GM19023 (cell line): ENCODE data around the gene LTC4S.
"Not testable (repeated sequence)": the region's sequence is repeated elsewhere in the genome, so short reads cannot be mapped to it uniquely, and the experiment has no call there.

Experiments used
- ATAC-seq: cut with Tn5 transposase; IDR thresholded peaks from one replicate; pipeline ENCODE4 v1.9.1; 2021; ENCODE audit warnings: mild to moderate bottlenecking, moderate library complexity; ENCODE audit not compliant: unreplicated experiment

Gene LTC4S, protein sequence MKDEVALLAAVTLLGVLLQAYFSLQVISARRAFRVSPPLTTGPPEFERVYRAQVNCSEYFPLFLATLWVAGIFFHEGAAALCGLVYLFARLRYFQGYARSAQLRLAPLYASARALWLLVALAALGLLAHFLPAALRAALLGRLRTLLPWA

DNA sequence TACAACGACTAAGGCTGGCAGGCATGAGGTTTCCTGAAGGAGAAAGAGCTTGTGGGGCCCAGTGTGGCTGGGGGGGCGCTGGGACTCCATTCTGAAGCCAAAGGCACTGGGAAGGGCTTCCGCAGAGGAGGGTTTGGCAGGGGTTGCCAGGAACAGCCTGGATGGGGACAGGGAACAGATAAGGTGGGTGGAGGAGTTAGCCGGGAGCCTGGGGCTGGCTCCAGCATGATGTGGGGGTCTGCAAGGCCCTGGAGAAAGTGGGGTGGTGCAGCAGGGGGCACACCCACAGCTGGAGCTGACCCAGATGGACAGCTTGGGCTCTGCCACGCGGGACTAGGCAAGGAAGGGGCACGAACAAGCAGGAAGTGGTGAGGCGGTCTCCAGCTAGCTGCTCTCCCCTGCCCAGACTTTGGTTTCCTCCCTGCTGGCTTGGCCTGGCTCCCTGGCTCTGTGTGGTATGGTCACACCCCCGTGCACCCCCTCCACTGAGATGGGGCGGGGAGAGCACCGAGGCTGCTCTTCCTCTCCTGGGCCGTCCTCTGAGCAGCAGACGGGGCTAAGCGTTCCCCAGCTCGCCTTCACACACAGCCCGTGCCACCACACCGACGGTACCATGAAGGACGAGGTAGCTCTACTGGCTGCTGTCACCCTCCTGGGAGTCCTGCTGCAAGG lies at the start of gene LTC4S:
Gene LTC4S (plus strand): TSS at position 519 of the 672 bp plus-strand sequence. CDS start 95 bp downstream, at position 614.
- ATAC-seq, result no peak

DNA sequence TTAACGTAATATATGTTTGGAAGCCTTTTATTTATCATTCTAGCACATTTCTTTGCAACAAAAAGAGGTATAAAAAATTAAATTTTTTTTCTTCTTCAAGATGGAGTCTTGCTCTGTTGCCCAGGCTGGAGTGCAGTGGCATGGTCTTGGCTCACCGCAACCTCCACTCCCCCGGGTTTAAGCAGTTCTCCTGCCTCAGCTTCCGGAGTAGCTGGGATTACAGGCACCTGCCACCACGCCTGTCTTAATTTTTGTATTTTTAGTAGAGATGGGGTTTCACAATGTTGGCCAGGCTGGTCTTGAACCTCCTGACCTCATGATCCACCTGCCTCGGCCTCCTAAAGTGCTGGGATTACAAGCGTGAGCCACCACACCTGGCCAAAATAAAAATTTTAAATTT lies 49.7 kb upstream of the LTC4S start:
- not testable (repeated sequence) for ATAC-seq

DNA sequence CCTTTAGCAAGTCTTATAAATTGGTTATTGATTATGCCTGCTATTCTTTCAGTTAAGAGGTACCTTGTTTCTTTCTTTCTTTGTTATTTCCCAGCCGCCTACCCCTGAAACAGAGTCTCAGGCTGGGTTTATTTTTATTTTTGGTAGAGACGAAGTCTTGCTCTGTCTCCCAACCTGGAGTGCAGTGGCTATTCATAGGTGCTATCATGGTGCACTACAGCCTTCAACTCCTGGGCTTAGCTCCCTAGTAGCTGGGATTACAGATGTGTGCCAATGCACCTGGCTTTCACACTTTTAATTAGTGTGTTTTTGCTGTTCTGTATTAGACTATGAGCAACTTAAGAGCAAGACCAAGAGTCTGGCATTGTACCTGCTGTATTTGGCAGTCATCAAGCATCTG lies 46.9 kb upstream of the LTC4S start:
- ATAC-seq, result no peak

DNA sequence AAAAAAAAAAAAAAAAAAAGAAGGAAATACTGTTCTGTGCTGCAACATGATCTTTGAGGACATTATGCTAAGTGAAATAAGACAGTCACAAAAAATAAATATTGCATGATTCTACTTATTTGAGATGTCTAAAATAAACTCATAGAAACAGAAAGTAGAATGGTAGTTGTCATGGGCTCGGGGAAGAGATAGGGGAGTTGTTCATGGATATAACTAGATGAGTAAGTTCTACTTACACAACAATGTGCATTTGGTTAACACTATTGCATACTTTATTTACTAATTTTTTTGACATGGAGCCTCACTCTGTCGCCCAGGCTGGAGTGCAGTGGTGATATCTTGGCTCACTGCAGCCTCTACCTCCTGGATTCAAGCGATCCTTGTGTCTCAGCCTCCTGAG lies 46.0 kb upstream of the LTC4S start:
- no peak for ATAC-seq

DNA sequence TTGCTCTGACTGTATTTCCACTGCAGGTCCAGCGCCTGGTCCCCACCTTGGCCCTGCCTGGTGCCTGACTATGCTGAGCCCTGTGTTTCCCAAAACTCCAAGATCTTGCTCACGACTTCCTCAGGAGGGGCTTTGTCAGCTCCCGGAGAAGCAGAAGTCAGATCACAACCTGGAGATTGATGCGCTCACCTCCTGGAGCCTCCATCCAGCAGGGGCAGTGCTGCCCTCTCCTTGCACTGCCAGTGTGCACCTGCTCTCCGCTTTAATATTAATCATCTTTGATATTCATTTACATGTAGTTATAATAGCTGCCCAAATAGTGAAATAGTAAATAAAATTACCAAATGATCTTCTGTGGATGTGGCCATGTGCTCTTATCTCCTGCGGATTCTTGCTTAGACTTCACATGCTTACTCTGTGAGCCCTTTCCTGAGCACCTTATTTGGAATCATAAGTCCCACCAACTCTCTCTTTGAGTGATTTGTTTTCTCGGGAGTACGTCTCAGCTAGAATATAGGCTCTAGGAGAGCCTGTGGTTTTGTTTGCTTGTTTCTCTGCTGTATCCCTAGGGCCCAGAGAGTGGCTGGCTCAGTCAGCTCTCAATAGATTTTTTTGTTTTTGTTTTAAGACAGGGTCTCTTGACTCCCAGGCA lies 43.8 kb upstream of the LTC4S start:
- no peak for ATAC-seq

DNA sequence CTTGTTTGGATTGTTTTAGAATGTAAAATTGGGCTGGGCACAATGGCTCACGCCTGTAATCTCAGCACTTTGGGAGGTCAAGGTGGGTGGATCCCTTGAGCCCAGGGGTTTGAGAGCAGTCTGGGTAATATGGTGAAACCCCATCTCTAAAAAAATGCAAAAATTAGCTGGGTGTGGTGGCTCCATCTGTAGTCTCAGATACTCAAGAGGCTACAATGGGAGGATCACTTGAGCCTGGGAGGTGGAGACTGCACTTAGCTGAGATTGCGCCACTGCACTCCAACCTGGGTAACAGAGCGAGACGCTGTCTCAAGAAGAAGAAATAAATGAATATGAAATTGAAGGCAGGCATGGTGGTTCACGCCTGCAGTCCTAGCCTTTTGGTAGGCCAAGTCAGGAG lies 39.8 kb upstream of the LTC4S start:
- ATAC-seq, result no peak

DNA sequence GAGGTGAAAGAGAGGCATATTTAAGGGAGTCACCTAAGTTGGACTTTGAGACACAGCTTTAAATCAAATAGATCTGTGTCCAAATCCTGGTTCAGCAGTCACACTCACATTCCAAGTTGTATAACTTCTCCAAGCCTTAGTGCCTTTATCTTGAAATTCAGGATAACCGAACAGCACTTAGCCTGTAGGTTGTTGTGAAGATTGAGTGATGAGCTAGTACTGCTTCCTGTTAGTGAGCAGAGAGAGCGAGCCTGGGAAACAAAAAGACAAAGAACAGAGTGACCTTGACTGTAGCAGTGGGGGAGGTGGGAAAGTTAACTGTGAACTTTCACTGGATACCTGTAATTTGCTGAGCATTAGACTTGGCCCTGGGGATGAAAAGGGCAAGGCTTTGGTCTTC lies 38.8 kb upstream of the LTC4S start:
- no peak for ATAC-seq

DNA sequence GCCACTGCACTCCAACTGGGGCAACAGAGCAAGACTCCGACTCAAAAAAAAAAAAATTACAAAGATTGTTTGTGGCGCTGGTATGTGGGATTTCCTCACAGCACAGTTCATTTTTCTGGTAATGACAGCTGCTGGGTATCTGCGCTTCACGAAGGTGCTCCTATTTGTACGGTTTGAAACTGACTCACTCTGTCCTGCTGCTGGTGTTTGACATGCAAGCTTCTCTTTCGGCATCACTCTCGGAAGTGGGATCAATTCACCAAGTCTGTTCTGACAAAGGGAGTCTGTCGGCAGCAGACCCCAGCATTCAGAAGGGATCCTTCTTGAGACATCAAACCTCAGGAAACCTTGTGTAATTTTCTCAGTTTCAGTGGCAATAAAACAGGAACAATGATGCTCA lies 34.8 kb upstream of the LTC4S start:
- no peak for ATAC-seq

DNA sequence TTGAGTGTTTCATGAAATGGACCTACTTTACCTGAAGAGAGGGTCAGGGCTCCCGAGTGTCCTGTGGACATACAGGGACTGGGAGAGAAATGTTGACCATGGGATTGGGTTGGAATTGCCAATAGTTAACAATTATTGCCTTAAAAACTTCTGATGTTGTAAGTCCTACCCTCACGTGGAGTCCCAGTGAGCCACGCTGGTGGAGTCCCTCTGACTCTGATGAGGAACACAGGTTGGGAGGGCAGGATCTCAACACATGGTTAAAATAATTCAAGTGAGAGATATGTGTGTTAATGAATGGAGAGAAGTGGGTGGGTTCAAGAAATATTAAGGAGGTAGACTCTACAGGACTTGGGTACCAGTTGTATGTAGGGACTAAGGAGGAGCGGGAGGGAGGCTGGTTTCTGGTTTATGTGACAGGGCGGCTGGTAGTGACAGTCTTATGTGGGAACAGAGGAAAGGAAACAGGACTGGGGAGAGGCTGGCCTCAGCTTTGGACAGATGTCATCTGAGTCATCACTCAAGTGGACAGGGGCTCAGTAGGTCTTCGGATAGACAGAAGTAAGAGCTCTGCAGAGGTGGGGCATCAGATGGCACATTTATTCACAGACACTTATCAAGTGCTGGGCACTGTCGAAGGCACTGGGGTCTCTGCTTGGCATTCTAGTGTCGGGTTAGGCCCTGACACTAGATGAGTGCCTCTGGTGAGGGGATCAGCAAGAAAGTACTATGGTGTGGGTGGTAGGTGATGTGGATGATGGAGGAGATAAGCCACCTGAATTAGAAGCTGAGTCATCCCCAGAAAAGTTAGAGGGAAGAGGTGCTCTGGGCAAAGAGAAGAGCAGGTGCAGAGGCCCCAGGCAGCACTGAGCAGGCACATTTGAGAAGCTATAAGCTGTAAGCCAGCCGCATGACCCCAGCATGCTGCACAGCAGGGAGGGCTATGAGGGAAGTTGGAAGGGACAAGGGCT lies 33.9 kb upstream of the LTC4S start:
- no peak for ATAC-seq

DNA sequence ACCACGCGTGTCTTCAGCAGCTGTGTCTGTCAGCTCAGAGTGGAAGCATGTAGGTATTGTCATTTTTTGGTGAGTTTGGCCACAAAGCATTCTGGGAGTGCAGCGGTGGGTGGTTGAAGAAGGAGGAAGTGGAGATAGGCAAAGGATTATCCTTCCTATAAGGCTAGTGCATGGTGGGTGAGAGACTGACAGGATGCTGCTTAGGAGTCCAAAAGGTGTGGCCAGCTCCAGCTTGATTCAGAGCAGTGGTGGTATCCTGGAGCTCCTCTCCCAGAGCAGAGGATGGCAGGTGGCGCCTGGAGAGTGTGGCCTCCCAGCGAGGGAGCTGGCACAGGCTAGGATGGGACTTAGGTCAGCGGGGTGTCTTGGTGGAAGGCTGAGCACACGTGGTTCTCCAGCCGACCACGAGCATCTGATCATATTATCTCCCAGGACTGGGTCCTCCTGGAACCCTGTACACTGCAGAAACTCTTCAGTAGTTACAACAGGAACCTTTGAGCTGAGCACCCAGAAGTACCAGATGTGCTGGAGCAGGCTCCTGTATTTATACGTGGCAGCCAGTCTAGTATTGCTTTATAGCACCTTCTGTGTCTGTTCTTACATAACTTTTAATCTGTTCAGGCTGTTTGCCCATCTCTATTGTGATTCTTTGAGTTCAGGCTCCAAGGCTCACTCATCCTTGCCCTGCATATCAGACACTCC lies 31.6 kb upstream of the LTC4S start:
- ATAC-seq, result no peak

DNA sequence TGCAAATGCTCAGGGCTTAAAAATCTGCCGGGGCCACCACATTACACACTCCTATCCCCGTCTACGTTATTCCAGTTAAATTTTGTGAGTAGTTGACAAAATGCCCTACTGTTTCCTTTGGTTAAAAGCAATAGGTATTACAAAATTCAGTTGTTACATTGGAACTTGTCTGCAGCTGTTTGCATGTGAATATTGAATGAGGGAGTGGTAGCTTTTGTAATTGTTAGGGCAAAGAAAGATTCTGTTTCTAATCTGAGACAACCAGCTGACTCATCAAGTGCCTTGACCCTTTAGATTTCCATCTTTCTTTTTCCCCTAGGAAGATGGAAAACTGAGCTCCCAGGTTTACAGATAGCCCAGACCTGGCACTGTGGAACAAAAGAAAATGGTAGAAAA lies 31.0 kb upstream of the LTC4S start:
- no peak for ATAC-seq

DNA sequence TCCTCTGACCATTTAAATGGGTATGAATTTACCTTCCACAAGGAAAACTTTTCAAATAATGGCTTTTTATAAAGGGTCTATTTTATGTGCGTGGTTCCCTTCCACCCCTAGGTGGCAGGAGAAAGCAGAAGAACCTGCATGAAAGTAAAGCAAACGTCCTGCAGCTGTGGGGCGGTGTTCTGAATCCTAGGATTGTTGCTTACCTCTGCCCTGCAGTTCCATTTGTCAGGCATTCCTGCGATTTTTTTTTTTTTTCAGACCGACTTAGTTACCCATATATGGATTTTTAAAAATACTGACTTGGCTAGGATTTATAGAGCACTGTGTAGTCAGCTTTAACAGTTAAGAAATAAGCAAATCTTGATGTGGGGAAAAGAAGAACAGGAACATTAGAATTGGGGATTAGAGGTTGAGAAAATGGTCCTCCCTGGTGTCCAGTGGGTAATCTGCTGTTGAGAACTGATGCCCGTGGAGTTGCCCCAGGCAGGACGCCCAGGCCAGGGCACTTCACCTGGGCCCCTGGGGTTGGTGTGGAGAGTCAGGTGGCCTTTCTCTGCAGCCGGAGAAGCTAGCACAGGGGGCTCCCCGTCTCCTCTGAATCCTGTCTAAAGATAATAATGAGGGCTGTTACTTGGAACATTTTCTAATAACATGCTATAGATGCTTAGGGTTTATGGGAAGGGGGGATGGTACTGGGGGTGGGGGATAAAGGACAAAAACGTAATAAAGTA lies 30.4 kb upstream of the LTC4S start:
- no peak for ATAC-seq

DNA sequence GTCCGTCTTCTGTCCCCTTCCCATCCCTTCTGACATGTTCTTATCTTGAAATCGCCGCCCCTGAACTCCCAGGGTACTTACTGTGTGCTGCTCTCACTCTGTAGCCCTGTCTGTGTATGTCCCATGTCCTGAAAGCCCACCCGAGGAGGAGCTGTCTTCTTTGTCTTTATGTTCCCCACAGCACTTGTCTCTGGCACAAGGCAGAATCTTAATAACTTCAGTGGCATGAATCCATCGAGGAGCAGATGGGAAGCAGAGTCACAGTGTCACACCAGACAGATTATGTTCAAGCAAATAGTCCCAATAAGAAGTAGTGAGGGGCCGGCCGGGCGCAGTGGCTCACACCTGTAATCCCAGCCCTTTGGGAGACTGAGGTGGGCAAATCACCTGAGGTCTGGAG lies 29.7 kb upstream of the LTC4S start:
- ATAC-seq, result no peak

DNA sequence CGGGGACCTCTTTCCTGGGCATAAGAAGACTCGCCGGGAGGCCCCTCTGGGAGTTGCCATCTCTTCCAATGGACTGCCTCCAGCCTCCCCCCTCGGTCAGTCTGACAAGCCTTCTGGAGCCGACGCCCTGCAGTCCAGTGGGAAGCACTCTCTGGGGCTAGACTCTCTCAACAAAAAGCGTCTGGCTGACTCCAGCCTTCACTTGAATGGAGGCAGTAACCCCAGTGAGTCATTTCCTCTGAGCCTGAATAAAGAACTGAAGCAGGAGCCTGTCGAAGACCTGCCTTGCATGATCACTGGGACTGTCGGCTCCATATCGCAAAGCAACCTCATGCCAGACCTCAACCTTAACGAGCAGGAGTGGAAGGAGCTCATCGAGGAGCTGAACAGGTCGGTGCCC lies 28.4 kb upstream of the LTC4S start:
- no peak for ATAC-seq

DNA sequence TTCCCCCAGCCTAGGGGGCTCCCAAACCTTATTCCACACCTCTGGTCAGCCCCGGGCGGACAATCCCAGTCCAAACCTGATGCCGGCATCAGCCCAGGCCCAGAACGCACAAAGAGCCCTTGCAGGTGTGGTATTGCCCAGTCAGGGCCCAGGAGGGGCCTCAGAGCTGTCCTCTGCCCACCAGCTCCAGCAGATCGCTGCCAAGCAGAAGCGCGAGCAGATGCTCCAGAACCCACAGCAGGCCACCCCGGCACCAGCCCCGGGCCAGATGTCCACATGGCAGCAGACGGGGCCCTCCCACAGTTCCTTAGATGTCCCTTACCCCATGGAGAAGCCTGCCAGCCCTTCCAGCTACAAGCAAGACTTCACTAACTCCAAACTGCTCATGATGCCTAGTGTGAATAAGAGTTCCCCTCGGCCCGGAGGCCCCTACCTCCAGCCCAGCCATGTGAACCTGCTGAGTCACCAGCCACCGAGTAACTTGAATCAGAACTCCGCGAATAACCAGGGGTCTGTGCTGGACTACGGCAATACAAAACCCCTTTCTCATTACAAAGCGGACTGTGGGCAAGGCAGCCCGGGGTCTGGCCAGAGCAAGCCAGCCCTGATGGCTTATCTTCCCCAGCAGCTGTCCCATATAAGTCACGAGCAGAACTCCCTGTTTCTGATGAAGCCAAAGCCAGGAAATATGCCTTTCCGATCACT lies 27.6 kb upstream of the LTC4S start:
- ATAC-seq, result no peak

DNA sequence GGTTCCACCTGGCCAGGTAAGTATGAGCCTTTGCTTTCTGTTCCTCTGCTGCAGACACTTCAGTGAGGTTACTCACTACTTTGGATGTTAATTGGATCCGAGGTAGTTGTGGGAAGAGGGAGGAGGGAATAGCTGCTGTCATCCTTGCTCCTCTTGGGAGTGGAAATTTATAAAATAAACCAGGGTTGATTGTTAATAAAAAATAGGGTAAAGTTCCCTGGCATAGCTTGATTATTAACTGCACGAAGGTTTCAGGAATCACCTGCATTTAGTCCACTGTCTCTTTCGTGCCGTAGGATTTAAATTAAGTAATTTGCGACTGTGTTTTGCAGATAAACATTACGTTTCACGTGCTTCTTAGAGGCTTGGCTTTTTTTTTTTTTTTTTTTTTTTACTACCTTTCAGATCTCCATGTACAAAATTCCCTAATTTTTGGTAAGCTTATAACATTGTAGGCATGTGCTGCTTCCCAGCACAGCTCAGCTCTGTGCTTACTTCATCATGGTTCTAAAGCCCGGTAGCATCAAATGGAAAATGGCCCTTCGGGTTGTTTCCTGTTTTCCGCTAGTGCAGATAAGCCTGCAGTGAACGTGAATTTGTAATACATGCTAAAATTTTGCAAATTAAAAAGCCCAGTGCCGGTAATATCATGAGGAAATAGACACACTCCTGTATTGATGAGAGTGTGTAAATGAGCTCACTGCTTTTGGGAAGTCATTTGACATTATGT lies 26.9 kb upstream of the LTC4S start:
- ATAC-seq, result no peak

DNA sequence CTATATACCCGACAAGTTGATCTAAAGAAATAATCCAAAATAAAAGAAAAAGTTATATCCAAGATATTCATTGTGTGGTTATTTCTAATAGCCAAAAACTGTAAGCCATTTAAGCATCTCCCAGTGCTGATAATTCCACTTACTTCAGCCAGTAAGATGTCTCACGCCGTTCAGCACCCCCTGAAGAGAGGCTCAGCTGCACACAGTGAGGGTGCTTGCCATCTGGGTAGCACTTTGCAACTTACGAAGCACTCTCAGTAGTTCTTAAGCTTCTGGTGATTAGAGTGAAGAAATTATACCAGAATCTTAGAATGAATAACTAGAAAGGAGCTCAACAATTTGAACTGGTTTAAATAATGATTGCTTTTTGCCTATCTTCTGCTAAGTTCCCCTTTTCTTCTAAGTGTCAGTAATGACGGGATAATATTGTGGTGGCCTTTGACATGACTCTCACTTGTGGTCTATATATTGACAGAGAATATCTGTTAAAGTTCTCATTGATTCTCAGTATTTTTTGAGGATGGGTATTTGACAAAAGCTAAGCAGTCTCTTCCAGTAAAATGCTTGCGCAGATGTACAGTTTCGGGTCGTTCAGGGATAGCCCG lies 26.2 kb upstream of the LTC4S start:
- ATAC-seq, result no peak

DNA sequence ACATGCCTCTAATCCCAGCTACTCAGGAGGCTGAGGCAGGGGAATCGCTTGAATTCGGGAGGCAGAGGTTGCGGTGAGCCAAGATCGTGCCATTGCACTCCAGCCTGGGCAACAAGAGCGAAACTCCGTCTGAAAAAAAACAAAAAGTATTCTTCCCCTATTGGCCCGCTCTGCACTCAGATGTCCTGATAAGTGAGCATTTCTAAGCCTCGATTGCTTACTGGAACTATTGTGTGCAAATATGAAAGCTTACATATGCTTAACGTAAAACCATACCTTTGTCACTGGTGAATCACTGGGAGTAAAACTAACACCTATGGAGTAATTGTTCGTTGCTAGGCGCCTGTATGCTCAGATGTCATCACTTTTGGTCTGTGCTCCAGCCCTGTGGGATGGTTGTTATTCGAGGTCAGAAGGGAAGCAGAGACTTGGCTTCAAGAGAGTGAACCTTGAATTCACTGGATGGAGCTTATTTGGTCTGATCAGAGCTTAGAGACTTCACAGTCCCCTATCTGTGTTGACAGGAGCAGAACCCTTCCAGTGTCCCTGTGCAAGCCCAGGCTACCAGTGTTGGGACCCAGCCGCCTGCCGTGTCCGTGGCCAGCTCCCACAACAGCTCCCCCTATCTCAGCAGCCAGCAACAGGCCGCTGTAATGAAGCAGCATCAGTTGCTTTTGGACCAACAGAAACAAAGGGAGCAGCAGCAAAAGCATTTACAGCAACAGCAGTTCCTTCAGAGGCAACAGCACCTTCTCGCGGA lies 25.3 kb upstream of the LTC4S start:
- ATAC-seq, result no peak
